Measurements from ENCODE around the gene CCM2.

The CCM2 gene

GRCh38 chr7:45000093-45001032 lies at the start of gene CCM2:
CCM2 (plus strand) TSS chr7:45000201; CDS start chr7:45000334, 133 bp downstream.
- DNase-seq = no peak

GRCh38 chr7:44953156-44953555 lies 46.8 kb upstream of the CCM2 start:
- DNase-seq = no peak

GRCh38 chr7:44955733-44956132 lies 44.3 kb upstream of the CCM2 start:
- no peak for DNase-seq

GRCh38 chr7:44956157-44956766 lies 43.7 kb upstream of the CCM2 start:
- no peak for DNase-seq

- no peak for DNase-seq
Observed at GRCh38 chr7:44958645-44959344, 41.2 kb upstream of the CCM2 start.

GRCh38 chr7:44959433-44959951 lies 40.5 kb upstream of the CCM2 start:
- DNase-seq = no peak

GRCh38 chr7:44960011-44960580 lies 39.9 kb upstream of the CCM2 start:
- no peak for DNase-seq

GRCh38 chr7:44961844-44962482 lies 38.0 kb upstream of the CCM2 start:
- no peak for DNase-seq

- no peak for DNase-seq
Observed at GRCh38 chr7:44962483-44963251, 37.3 kb upstream of the CCM2 start.

- DNase-seq = no peak
Observed at GRCh38 chr7:44963364-44964290, 36.4 kb upstream of the CCM2 start.

GRCh38 chr7:44964384-44964830 lies 35.6 kb upstream of the CCM2 start:
- DNase-seq = no peak

- DNase-seq = no peak
Observed at GRCh38 chr7:44964831-44965440, 35.1 kb upstream of the CCM2 start.

GRCh38 chr7:44965441-44965903 lies 34.5 kb upstream of the CCM2 start:
- no peak for DNase-seq

- no peak for DNase-seq
Observed at GRCh38 chr7:44965937-44966730, 33.9 kb upstream of the CCM2 start.

- no peak for DNase-seq
Observed at GRCh38 chr7:44966731-44967538, 33.1 kb upstream of the CCM2 start.

- DNase-seq = no peak
Observed at GRCh38 chr7:44967571-44968446, 32.2 kb upstream of the CCM2 start.
